Right lobe of liver (tissue), 4 donors: Measurements from ENCODE around the gene MIA.

ENCODE experiments used
- CTCF ChIP-seq, 4 donors: fragments of 200-600 bp in 3 of 4; fragments of 450-650 bp in 1 of 4; IDR thresholded peaks; one replicate each; pipeline versions ENCODE4 v1.5.1 to v1.8.0; 2016 to 2022; ENCODE audit warnings: antibody characterized with exemption in 4 of 4, mild to moderate bottlenecking in 2 of 4
- POLR2A ChIP-seq: fragments of 450-650 bp; IDR thresholded peaks from one replicate; pipeline ENCODE4 v1.6.1; 2017; ENCODE audit warnings: antibody characterized with exemption, mild to moderate bottlenecking
- donor health status: DM: no; HTN: no; CAD: no.
- donor health status: DM: no; HTN: no; CAD: no.
- donor health status: DM: no; HTN: yes; CAD: no.

DNA sequence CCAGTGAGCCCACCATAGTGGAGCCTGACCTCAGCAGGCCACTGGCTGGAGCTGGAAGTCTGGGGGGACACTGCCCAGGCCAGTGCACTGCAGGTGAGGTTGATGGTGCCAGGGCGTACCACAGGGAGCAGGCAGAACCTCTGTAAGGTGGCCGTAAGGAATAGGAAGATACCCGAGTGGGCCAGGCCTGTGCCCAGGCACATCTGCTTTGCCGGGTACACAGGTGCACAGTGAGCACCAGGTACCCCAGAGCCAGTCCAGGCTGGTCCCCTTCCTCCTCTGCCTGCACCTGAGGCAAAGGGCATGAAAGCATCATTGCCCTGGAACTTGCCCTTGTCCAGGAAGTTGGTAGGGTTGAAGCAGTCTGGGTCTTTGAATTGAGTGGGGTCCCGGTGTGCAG lies 33.2 kb downstream of the MIA start:
- TF ChIP-seq CTCF (IDR thresholded peaks at IDR 0.05) = no peak
- TF ChIP-seq POLR2A = no peak
